GM12801 (cell line): ENCODE measurements around the gene SSRP1.

Source experiments
- TF ChIP-seq, protein P1 (sequence below): IDR thresholded peaks from one replicate; pipeline ENCODE4 v1.5.1; 2011; ENCODE audit warnings: control low read depth; ENCODE audit not compliant: insufficient read length; ENCODE audit errors: extremely low read depth

Gene SSRP1

DNA sequence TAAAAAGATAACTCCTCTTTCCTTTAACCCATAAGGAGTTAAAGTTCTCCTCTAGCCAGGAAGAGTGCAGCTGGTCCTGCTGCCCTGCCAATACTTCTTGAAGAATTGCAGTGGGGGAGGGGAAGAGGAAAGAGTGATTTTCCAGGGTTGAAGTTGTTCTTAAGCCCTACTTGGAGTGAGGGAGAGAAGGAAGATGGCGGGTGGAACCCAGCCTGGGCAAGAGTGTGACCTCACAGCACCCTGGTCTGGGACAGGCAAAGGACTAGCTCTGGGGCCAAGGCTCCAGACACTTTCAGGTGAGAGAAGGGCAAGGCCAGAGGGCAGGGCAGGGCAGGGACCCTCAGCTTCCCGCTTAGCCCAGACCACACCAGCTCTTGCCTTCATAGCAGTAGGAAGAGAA lies 17.5 kb downstream of the SSRP1 start:
- TF ChIP-seq, protein P1, sequence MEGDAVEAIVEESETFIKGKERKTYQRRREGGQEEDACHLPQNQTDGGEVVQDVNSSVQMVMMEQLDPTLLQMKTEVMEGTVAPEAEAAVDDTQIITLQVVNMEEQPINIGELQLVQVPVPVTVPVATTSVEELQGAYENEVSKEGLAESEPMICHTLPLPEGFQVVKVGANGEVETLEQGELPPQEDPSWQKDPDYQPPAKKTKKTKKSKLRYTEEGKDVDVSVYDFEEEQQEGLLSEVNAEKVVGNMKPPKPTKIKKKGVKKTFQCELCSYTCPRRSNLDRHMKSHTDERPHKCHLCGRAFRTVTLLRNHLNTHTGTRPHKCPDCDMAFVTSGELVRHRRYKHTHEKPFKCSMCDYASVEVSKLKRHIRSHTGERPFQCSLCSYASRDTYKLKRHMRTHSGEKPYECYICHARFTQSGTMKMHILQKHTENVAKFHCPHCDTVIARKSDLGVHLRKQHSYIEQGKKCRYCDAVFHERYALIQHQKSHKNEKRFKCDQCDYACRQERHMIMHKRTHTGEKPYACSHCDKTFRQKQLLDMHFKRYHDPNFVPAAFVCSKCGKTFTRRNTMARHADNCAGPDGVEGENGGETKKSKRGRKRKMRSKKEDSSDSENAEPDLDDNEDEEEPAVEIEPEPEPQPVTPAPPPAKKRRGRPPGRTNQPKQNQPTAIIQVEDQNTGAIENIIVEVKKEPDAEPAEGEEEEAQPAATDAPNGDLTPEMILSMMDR, result no peak

DNA sequence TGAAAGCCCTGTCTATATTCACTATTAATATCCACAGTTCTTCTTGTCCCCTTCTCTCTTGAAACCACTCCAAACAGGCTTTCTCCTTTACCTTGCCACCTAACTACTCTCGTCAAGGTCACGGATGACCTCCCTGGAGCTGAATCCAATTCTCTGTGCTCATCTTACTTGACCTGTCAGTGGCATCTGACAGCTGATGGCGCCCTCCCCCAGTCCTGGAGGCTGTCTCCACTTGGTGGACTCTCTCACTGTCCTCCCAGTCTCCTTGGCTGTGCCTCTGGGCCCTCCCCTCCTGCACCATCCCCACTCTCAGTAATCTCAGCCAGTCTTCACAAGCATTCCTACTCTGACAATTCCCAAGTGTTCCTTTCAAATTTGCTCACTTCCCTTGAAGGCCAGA lies 19.7 kb downstream of the SSRP1 start:
- TF ChIP-seq, protein P1, result no peak

DNA sequence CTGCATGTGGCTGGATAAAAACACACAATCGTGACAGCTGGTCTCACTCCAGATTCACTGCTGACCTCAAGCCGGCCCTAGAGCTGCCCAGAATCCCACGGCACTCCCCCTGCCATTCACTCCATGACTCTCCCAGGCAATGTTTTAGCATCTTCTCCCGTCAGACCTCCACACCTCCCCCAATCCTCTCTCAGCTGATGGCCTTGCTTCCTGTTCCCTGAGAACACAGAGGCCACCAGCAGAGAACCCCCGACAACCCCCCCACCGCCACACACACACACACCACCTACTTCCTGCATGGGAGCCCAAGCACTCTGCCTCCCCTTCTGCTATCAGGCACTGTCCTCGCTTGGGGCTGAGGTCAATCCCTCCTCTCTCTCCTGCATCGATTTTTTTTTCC lies 20.2 kb downstream of the SSRP1 start:
- TF ChIP-seq, protein P1, result no peak

GRCh38 chr11:57314221-57314973 lies 21.3 kb downstream of the SSRP1 start:
- TF ChIP-seq, protein P1, result no peak

DNA sequence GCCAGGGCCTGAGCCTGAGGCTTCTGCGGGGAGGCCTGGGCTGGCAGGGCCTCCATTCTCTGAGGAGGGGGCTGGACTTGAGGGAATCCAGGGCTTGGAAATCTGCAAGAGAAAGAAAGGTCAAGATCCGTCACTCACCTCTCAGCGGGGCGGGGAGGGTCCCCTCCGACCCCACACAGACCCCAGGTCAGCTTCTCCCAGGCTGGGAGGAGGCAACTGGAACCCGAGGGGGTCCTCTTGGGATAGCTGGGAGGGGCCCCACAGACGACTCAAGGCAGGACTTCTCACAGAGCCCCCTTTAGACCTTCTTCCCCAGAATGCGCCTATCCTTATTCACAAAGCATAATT lies 21.9 kb downstream of the SSRP1 start:
- TF ChIP-seq, protein P1, result no peak

GRCh38 chr11:57313071-57313787 lies 22.5 kb downstream of the SSRP1 start:
- TF ChIP-seq, protein P1, result no peak

DNA sequence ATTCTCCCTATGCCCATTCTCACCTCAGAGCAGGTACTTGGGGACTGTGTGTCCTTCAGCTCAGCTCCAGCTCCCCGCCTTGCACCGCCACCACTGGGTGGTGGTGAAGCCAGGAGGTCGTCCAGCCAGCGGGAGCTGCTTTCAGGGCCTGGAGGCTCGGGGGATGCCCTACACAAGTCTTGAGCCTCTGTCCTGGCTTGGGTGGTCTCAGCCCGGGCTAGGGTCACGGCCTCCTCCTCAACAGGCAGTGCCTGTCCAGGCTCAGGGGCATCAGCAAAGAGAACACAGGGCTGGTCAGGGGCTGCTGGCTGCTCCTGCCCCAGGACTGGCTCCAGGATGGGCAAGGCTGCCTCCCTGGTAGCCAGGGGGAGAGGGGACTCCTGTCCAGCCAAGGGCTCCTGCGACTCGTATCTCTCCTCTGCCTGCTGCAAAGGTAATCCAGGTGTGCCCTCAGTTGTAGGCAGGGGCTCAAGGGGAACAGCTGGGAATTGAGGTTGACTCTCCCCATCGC lies 23.1 kb downstream of the SSRP1 start:
- TF ChIP-seq, protein P1, result no peak
